PFSK-1 (cell line): Measurements from ENCODE around the gene TAOK3.

ENCODE experiments used
- POLR2AphosphoS5 ChIP-seq: IDR thresholded peaks from 2 replicates; pipeline ENCODE4 v1.6.1; 2012; ENCODE audit warnings: low read depth, mild to moderate bottlenecking, control low read depth, low read length, moderate library complexity
- TF ChIP-seq, protein P1 (sequence below), 2 experiments: IDR thresholded peaks; 2 replicates each; pipeline versions ENCODE4 v1.6.1 to v1.8.0; 2011 to 2012; ENCODE audit warnings: low read depth in 2 of 2, low read length in 2 of 2, control low read depth in 1 of 2, inconsistent platforms in 1 of 2, mild to moderate bottlenecking in 1 of 2, moderate library complexity in 1 of 2; ENCODE audit not compliant: insufficient read depth in 1 of 2

DNA sequence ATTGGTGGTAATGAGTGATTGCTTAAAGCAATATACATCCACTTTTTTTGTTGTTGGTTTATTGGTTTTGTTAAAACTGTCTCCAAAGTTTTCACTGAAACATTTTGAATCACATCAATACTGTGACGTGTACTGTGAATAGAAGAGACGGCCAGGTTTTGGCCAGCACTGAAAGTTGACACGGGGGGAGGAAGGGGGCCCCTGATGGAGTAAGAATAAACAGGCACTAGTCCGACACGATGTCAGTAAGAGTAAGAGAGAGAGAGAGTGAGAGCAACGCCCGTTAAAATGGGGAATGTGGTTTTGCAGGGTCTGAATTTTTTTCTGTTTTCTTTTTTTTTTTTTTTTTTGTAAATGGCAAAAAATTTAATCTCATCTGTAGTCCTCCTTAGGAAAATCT lies 222.1 kb downstream of the TAOK3 start:
- no peak for TF ChIP-seq POLR2AphosphoS5
- TF ChIP-seq, protein P1, sequence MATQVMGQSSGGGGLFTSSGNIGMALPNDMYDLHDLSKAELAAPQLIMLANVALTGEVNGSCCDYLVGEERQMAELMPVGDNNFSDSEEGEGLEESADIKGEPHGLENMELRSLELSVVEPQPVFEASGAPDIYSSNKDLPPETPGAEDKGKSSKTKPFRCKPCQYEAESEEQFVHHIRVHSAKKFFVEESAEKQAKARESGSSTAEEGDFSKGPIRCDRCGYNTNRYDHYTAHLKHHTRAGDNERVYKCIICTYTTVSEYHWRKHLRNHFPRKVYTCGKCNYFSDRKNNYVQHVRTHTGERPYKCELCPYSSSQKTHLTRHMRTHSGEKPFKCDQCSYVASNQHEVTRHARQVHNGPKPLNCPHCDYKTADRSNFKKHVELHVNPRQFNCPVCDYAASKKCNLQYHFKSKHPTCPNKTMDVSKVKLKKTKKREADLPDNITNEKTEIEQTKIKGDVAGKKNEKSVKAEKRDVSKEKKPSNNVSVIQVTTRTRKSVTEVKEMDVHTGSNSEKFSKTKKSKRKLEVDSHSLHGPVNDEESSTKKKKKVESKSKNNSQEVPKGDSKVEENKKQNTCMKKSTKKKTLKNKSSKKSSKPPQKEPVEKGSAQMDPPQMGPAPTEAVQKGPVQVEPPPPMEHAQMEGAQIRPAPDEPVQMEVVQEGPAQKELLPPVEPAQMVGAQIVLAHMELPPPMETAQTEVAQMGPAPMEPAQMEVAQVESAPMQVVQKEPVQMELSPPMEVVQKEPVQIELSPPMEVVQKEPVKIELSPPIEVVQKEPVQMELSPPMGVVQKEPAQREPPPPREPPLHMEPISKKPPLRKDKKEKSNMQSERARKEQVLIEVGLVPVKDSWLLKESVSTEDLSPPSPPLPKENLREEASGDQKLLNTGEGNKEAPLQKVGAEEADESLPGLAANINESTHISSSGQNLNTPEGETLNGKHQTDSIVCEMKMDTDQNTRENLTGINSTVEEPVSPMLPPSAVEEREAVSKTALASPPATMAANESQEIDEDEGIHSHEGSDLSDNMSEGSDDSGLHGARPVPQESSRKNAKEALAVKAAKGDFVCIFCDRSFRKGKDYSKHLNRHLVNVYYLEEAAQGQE (IDR thresholded peaks at IDR 0.05; ENCODE audit: insufficient read depth in 1 of 2, low read depth in 2 of 2, low read length in 2 of 2): no peak
